SU-DHL-6 (cell line): Measurements from ENCODE around the gene FDPS.

Experiments used
- H2AFZ ChIP-seq: fragments of 200-600 bp; sonication (generic); 2 replicates; pipeline ENCODE4 v1.6.1; 2014; ENCODE audit warnings: low read depth, mild to moderate bottlenecking, moderate library complexity, mixed read lengths, antibody characterized with exemption, low read length; ENCODE audit not compliant: severe bottlenecking
- H3F3A ChIP-seq: fragments of 200-600 bp; shearing (Covaris generic); 2 replicates; pipeline ENCODE4 v1.6.0; 2016; ENCODE audit warnings: antibody characterized with exemption, mild to moderate bottlenecking; ENCODE audit not compliant: insufficient read depth
- H3K27ac ChIP-seq: fragments of 200-600 bp; sonication (generic); 2 replicates; pipeline ENCODE4 v1.5.1; 2016; ENCODE audit warnings: low read depth, mild to moderate bottlenecking, low read length, moderate library complexity, mixed read lengths
- H3K27me3 ChIP-seq: fragments of 200-600 bp; sonication (generic), shearing (Covaris generic); 2 replicates; pipeline ENCODE4 v1.6.0; 2014; ENCODE audit warnings: mild to moderate bottlenecking, low read length
- H3K36me3 ChIP-seq: fragments of 200-600 bp; sonication (generic); 2 replicates; pipeline ENCODE4 v1.6.1; 2014; ENCODE audit warnings: mild to moderate bottlenecking, low read length, mixed read lengths
- H3K4me2 ChIP-seq: fragments of 300-600, 200-600 bp; shearing (Covaris generic), sonication (generic); 2 replicates; pipeline ENCODE4 v1.6.0; 2014; ENCODE audit warnings: low read length, low read depth, mild to moderate bottlenecking; ENCODE audit not compliant: poor library complexity, severe bottlenecking
- H3K4me3 ChIP-seq: fragments of 200-600 bp; sonication (generic); 2 replicates; pipeline ENCODE4 v1.5.1; 2014; ENCODE audit warnings: antibody characterized with exemption, low read length, mild to moderate bottlenecking, mixed read lengths; ENCODE audit not compliant: insufficient read depth, poor library complexity, severe bottlenecking
- H3K79me2 ChIP-seq: fragments of 200-600 bp; sonication (generic); 2 replicates; pipeline ENCODE4 v1.6.1; 2014; ENCODE audit warnings: mild to moderate bottlenecking, low read length, moderate library complexity; ENCODE audit not compliant: insufficient read depth
- H3K9ac ChIP-seq: fragments of 200-600 bp; sonication (generic); 2 replicates; pipeline ENCODE4 v1.7.0; 2014; ENCODE audit warnings: mild to moderate bottlenecking, low read length
- H3K9me2 ChIP-seq: fragments of 200-600 bp; sonication (generic); replicated peaks from 2 replicates; pipeline ENCODE4 v1.6.1; 2014; ENCODE audit warnings: low read length; ENCODE audit not compliant: insufficient read depth
- H3K9me3 ChIP-seq: fragments of 200-600 bp; sonication (generic); 2 replicates; pipeline ENCODE4 v1.6.1; 2014; ENCODE audit warnings: low read length, mixed read lengths; ENCODE audit not compliant: insufficient read depth
- H4K20me1 ChIP-seq: fragments of 200-600 bp; sonication (generic); 2 replicates; pipeline ENCODE4 v1.6.1; 2014; ENCODE audit warnings: low read depth, mild to moderate bottlenecking, antibody characterized with exemption, low read length, moderate library complexity, mixed read lengths
- CTCF ChIP-seq: fragments of 200-600 bp; sonication (generic); IDR thresholded peaks from one replicate; pipeline ENCODE4 v1.5.1; 2017; ENCODE audit warnings: antibody characterized with exemption, mild to moderate bottlenecking, low read length, moderate library complexity; ENCODE audit not compliant: insufficient read depth, poor library complexity, severe bottlenecking
- EZH2phosphoT487 ChIP-seq: fragments of 200-600 bp; sonication (generic), shearing (Covaris generic); conservative IDR thresholded peaks from 2 replicates; pipeline ENCODE4 v1.6.1; 2018; ENCODE audit warnings: mild to moderate bottlenecking, antibody characterized with exemption, low read length, moderate library complexity, mixed read lengths

FDPS gene

GRCh38 chr1:155267373-155267772 lies 41.3 kb upstream of the FDPS start:
- TF ChIP-seq EZH2phosphoT487, result no peak
- TF ChIP-seq CTCF, result no peak
- Histone ChIP-seq H3K27me3 (no peaks in the 10 kb centered on the region), H3K9me3 (no peaks in the 10 kb centered on the region), H3K4me3 (no peak overlapping the region), H3K36me3 (peaks cover 29% of the 10 kb centered on the region), H3K79me2 (peaks cover 11% of the 10 kb centered on the region), H3K9ac (no peak overlapping the region), H2AFZ (no peak overlapping the region), H3F3A (peaks cover 29% of the 10 kb centered on the region), H3K9me2 (no peaks in the 10 kb centered on the region), H3K4me2 (no peak overlapping the region), H3K27ac (no peak overlapping the region), H4K20me1 (no peaks in the 10 kb centered on the region)

- H3K9me3 ChIP-seq, result no peaks in the 10 kb centered on the region
- peaks cover 29% of the 10 kb centered on the region for H3K36me3 ChIP-seq
- no peak overlapping the region for H3K4me2 ChIP-seq
- H2AFZ ChIP-seq, result no peak overlapping the region
- no peaks in the 10 kb centered on the region for H4K20me1 ChIP-seq
- TF ChIP-seq EZH2phosphoT487 (no peak), CTCF (no peak)
- no peak overlapping the region for H3K4me3 ChIP-seq
- H3K9me2 ChIP-seq, result no peaks in the 10 kb centered on the region
- no peak overlapping the region for H3K27ac ChIP-seq
- H3K79me2 ChIP-seq, result peaks cover 22% of the 10 kb centered on the region
- H3K27me3 ChIP-seq, result no peaks in the 10 kb centered on the region
- H3F3A ChIP-seq, result peaks cover 17% of the 10 kb centered on the region
- H3K9ac ChIP-seq, result no peak overlapping the region
Observed at GRCh38 chr1:155268630-155269029, 40.0 kb upstream of the FDPS start.

GRCh38 chr1:155269381-155269780 lies 39.3 kb upstream of the FDPS start:
- no peaks in the 10 kb centered on the region for H3K9me3 ChIP-seq
- no peak overlapping the region for H2AFZ ChIP-seq
- peaks cover 24% of the 10 kb centered on the region for H3K79me2 ChIP-seq

More at GRCh38 chr1:155269381-155269780, 39.3 kb upstream of the FDPS start:
- Histone ChIP-seq H3K4me3 (no peak overlapping the region), H3F3A (peaks cover 9% of the 10 kb centered on the region; the same call in 1 of the 2 replicates), H3K4me2 (no peak overlapping the region), H3K36me3 (peaks cover 29% of the 10 kb centered on the region), H3K27ac (no peak overlapping the region), H4K20me1 (no peaks in the 10 kb centered on the region), H3K27me3 (no peaks in the 10 kb centered on the region), H3K9ac (no peak overlapping the region), H3K9me2 (no peaks in the 10 kb centered on the region)
- no peak for TF ChIP-seq CTCF
- TF ChIP-seq EZH2phosphoT487, result no peak
